ENCODE data around the gene UBXN10. TPM values are rescaled to one million over a fixed set of nuclear protein-coding genes. Genes with fewer than 3 reads are reported as not detected.

UBXN10 gene
- total RNA-seq, 3 donors from 2014 or later (not counting 1 experiment from before 2014, with no cell fraction given), result 2.5 to 3.6 (median 3.5) TPM

GRCh38 chr1:20220036-20220435 is 34.1 kb downstream of the UBXN10 start:
- H3K27me3 ChIP-seq (ENCODE audit: control insufficient read depth, insufficient read depth, low read length), result peaks cover 4% of the 10 kb centered on the region
- H3K4me1 Mint-ChIP-seq, result no peaks in the 10 kb centered on the region
- H3K9me3 Mint-ChIP-seq, result no peaks in the 10 kb centered on the region
- no peaks in the 10 kb centered on the region for H3K9me3 ChIP-seq (ENCODE audit: control insufficient read depth, insufficient read depth, low read length)
- H3K36me3 ChIP-seq (ENCODE audit: control insufficient read depth, insufficient read depth, low read length), result no peaks in the 10 kb centered on the region
- no peak overlapping the region for H3K4me3 Mint-ChIP-seq
- DNase-seq (no peak), ATAC-seq (no peak)
- H3K27ac ChIP-seq (ENCODE audit: low read length), result no peak overlapping the region
- intact Hi-C loops (cut with micrococcal nuclease), result no loop called here
- no peaks in the 10 kb centered on the region for H3K36me3 Mint-ChIP-seq
- no peak overlapping the region for H3K27ac Mint-ChIP-seq
- no peak overlapping the region for H3K4me3 ChIP-seq (ENCODE audit: low read length)
- H3K4me1 ChIP-seq (ENCODE audit: control insufficient read depth, insufficient read depth, low read length), result no peaks in the 10 kb centered on the region
- H3K27me3 Mint-ChIP-seq (ENCODE audit: low read depth in 2 of 2), result peaks cover 51 to 82% of the 10 kb centered on the region in 2 donors
- 90% methylated on average over 4 of the region's 5 CpGs for WGBS (ENCODE audit: insufficient coverage)
- no peak for TF ChIP-seq CTCF (IDR thresholded peaks at IDR 0.05)

DNA sequence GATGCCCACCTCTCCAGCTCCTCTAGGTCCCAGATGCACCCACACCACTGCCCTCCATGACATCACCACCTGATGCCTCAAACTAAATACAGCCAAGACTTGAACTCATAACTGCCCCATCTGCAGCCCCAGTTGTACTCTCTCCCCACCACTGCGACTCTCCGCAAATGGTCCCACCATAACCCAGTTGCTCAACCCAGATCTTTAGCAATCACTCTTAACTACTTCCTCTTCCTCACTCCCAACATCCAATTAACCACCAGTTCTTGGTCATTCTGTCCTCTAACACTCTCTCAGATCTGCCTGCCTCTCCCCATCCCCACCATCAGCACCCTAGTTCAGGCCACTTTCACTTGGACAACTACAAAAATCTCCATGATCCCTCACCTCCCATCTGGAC is 37.2 kb downstream of the UBXN10 start:
- Histone ChIP-seq H3K4me1 (ENCODE audit: control insufficient read depth, insufficient read depth, low read length) (no peaks in the 10 kb centered on the region), H3K27ac (ENCODE audit: low read length) (no peak overlapping the region), H3K4me3 (ENCODE audit: low read length) (no peak overlapping the region), H3K9me3 (ENCODE audit: control insufficient read depth, insufficient read depth, low read length) (no peaks in the 10 kb centered on the region), H3K36me3 (ENCODE audit: control insufficient read depth, insufficient read depth, low read length) (no peaks in the 10 kb centered on the region), H3K27me3 (ENCODE audit: control insufficient read depth, insufficient read depth, low read length) (peaks cover 4% of the 10 kb centered on the region)
- Mint-ChIP-seq H3K9me3 (no peaks in the 10 kb centered on the region), H3K27me3 (ENCODE audit: low read depth in 2 of 2) (peaks cover 48 to 78% of the 10 kb centered on the region in 2 donors), H3K36me3 (no peaks in the 10 kb centered on the region), H3K4me1 (no peaks in the 10 kb centered on the region), H3K27ac (no peak overlapping the region), H3K4me3 (no peak overlapping the region)
- TF ChIP-seq CTCF (IDR thresholded peaks at IDR 0.05), result no peak
- whole genome bisulfite sequencing (ENCODE audit: insufficient coverage), result 59% methylated on average over 2 of the region's 2 CpGs
- ATAC-seq (no peak), DNase-seq (no peak)
- intact Hi-C loops (cut with micrococcal nuclease), result no loop called here

DNA sequence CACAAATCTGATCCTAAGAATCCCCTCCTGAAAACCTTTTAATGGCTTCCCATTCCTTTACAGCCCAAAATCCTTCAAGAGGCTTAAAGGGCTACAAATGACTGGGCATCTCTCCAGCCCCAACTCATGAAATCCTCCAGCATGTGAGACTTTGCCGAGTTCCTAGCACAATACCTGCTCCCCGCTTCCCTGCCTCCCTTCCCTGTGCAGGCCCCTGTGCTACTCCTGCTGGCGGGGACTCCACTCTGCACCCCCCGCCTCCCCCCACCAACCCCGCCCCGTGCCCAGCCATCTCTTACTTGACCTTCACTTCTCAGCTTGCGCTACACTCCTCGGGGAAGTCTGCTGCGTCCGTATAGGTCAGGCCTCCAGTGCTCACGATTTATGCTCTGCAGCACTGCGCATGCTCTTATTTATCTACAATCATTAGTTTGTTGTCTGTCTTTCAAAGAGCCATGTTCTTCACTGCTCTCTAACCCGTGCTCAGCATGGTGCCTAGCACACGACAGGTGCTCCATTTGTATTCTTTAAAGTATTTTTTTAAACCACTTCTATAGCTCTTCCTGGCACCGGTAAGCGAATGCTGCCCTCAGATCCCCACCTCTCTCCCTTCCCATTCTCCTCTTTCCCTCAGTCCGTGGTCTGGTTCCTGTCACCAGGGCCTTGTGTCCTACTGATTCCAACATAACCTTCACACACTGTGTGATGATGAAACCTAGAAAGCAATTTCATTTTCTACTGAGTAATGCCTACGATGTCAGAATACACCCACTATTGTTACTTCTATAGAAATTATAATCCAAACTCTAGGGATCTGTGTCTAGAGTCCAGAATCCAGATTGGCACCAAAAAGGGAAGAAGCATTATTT is 37.9 kb downstream of the UBXN10 start:
- H3K4me3 ChIP-seq (ENCODE audit: low read length), result no peak overlapping the region
- H3K9me3 Mint-ChIP-seq, result no peaks in the 10 kb centered on the region
- peaks cover 4% of the 10 kb centered on the region for H3K27me3 ChIP-seq (ENCODE audit: control insufficient read depth, insufficient read depth, low read length)
- no peaks in the 10 kb centered on the region for H3K4me1 ChIP-seq (ENCODE audit: control insufficient read depth, insufficient read depth, low read length)
- WGBS (ENCODE audit: insufficient coverage), result 51% methylated on average over 16 of the region's 18 CpGs
- no peak overlapping the region for H3K4me3 Mint-ChIP-seq
- H3K9me3 ChIP-seq (ENCODE audit: control insufficient read depth, insufficient read depth, low read length), result no peaks in the 10 kb centered on the region
- H3K27ac Mint-ChIP-seq, result no peak overlapping the region
- H3K27me3 Mint-ChIP-seq (ENCODE audit: low read depth in 2 of 2), result peaks cover 52 to 78% of the 10 kb centered on the region in 2 donors
- intact Hi-C loops (cut with micrococcal nuclease), result no loop called here
- DNase-seq (no peak), ATAC-seq (no peak)
- TF ChIP-seq CTCF (IDR thresholded peaks at IDR 0.05), result no peak
- no peaks in the 10 kb centered on the region for H3K36me3 ChIP-seq (ENCODE audit: control insufficient read depth, insufficient read depth, low read length)
- no peaks in the 10 kb centered on the region for H3K36me3 Mint-ChIP-seq
- no peaks in the 10 kb centered on the region for H3K4me1 Mint-ChIP-seq
- no peak overlapping the region for H3K27ac ChIP-seq (ENCODE audit: low read length)
